PC-3 (cell line): ENCODE measurements around the gene GPR78.

Experiments used
- EZH2 ChIP-seq: fragments of 300-600 bp; sonication (generic); IDR thresholded peaks from one replicate; pipeline ENCODE4 v1.6.1; 2017; ENCODE audit warnings: antibody characterized with exemption, mild to moderate bottlenecking, low read length; ENCODE audit not compliant: unreplicated experiment
- EZH2phosphoT487 ChIP-seq: fragments of 300-600 bp; sonication (generic); IDR thresholded peaks from 2 replicates; pipeline ENCODE4 v1.6.1; 2018; ENCODE audit warnings: mild to moderate bottlenecking, antibody characterized with exemption, low read length, borderline replicate concordance
- TF ChIP-seq, protein P1 (sequence below): fragments of 300-600 bp; sonication (generic); conservative IDR thresholded peaks from 2 replicates; pipeline ENCODE4 v1.5.1; 2017; ENCODE audit warnings: antibody characterized with exemption, low read depth, mild to moderate bottlenecking, low read length

DNA sequence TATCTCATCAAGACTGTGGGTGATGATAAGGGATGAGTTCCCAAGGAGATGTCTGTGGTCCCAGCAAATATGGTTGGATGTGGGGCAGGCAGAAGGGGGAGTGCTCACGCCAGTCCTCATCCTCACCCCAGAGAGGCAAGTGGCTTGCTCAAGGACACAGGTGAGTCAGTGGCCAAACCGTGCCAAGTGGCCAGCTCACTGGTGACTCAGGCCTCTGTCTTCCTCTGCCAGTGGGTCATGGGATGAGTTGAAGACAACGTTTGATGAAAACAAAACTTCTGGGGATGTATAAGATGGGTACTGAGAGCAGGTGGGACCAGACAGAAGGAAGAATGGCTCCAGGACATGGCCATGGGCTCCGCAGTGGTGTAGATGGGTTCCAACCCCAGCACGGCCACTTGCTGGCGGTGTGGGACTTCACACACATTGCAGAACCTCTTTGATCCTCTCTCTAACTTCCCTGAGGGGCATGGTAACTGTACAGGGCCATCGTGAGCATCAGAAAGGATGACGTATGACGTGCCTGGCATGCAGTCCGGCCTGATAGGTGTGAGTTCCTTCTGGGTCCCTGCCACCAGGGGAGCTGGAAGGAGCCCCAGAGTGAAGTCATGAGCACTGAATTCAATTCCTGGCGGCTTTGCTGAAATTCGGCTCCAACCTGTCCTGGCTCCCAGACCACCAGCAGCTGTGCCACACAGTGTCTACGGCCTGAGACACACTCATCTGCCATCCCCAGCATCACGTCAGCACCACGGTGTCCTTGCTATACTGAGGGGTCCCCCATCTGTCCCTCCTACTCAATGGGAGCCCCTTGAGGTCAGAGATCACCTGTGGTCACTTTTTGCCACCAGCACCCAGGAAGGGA lies 41.3 kb upstream of the GPR78 start:
- TF ChIP-seq, protein P1, sequence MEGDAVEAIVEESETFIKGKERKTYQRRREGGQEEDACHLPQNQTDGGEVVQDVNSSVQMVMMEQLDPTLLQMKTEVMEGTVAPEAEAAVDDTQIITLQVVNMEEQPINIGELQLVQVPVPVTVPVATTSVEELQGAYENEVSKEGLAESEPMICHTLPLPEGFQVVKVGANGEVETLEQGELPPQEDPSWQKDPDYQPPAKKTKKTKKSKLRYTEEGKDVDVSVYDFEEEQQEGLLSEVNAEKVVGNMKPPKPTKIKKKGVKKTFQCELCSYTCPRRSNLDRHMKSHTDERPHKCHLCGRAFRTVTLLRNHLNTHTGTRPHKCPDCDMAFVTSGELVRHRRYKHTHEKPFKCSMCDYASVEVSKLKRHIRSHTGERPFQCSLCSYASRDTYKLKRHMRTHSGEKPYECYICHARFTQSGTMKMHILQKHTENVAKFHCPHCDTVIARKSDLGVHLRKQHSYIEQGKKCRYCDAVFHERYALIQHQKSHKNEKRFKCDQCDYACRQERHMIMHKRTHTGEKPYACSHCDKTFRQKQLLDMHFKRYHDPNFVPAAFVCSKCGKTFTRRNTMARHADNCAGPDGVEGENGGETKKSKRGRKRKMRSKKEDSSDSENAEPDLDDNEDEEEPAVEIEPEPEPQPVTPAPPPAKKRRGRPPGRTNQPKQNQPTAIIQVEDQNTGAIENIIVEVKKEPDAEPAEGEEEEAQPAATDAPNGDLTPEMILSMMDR = peak; percentile 15; the same call in 1 of the 2 replicates
- no peak for TF ChIP-seq EZH2phosphoT487
- TF ChIP-seq EZH2 = no peak
